Calu3 (cell line): ENCODE data around the gene HIVEP3. TPM values are rescaled to one million over a fixed set of nuclear protein-coding genes. Genes with fewer than 3 reads are reported as not detected.

Source experiments
- BruUV-seq: library from RNA; stranded (reverse); fragments of 400-500 nt; replicated peaks from 2 replicates; lab custom pipeline; 2021; lab: Mats Ljungman, UMichigan
- CTCF ChIA-PET: fragments of 300-600 bp; sonication (Branson Sonifier 250); formaldehyde crosslinking; loops from one replicate; lab custom pipeline; 2022; ENCODE audit warnings: antibody characterized with exemption; lab: Charles Lee
- DNase-seq: peaks from one replicate; pipeline ENCODE4 v3.0.0; 2022
- H3K27ac Mint-ChIP-seq: one replicate; pipeline ENCODE4 v1.8.0; 2022; ENCODE audit warnings: mixed read lengths; ENCODE audit not compliant: unreplicated experiment
- H3K27me3 Mint-ChIP-seq: one replicate; pipeline ENCODE4 v1.8.0; 2022; ENCODE audit warnings: mixed read lengths; ENCODE audit not compliant: unreplicated experiment
- H3K36me3 Mint-ChIP-seq: one replicate; pipeline ENCODE4 v1.8.0; 2022; ENCODE audit warnings: mild to moderate bottlenecking, moderate library complexity, mixed read lengths; ENCODE audit not compliant: insufficient read depth, unreplicated experiment
- H3K4me1 Mint-ChIP-seq: one replicate; pipeline ENCODE4 v1.8.0; 2022; ENCODE audit warnings: mild to moderate bottlenecking, low read depth, mixed read lengths; ENCODE audit not compliant: unreplicated experiment
- H3K4me3 Mint-ChIP-seq: one replicate; pipeline ENCODE4 v1.8.0; 2022; ENCODE audit warnings: mild to moderate bottlenecking, low read depth, moderate library complexity, mixed read lengths; ENCODE audit not compliant: unreplicated experiment
- H3K9me3 Mint-ChIP-seq: one replicate; pipeline ENCODE4 v1.8.0; 2022; ENCODE audit warnings: low read depth, mixed read lengths; ENCODE audit not compliant: unreplicated experiment
- intact Hi-C: fragments of 100-400 bp; cut with micrococcal nuclease; formaldehyde crosslinking; loops from one replicate; pipeline ENCODE4 v1.10.0; 2022; ENCODE audit not compliant: unreplicated experiment
- total RNA-seq: library from RNA; stranded (reverse); gene quantifications from 2 replicates; pipeline ENCODE4 v1.2.3, GENCODE V29; 2022
- TF ChIP-seq, protein P1 (sequence below): fragments of 200-600 bp; IDR thresholded peaks from one replicate; pipeline ENCODE4 v1.8.0; 2022; ENCODE audit warnings: antibody characterized with exemption; ENCODE audit not compliant: unreplicated experiment

The HIVEP3 gene
- total RNA-seq, 1 experiment from 2014 or later = 9.0 TPM

DNA sequence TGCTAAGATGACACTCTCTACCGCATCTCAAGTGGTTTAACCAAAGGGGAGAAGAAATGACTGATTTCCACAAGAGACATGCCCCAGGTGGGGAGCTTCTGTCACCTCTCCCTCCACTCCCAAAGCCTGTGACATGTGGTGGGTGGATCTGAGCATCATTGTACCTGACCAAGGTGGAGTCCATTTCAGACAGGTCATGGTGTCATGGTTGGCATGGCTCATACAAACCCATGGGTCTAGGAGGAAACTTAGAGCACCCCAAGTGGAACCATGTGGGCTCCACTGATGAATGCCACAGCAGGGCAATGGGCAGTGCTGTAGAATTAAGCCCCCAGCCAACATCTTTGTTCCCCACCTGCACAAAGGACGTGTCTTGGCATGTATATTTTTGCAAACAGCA is 302.7 kb downstream of the HIVEP3 start:
- H3K4me1 Mint-ChIP-seq = no peaks in the 10 kb centered on the region
- H3K9me3 Mint-ChIP-seq = no peaks in the 10 kb centered on the region
- intact Hi-C loops = no loop called here
- no TSS peak for BruUV-seq
- H3K4me3 Mint-ChIP-seq = no peak overlapping the region
- no peaks in the 10 kb centered on the region for H3K27me3 Mint-ChIP-seq
- TF ChIP-seq, protein P1, sequence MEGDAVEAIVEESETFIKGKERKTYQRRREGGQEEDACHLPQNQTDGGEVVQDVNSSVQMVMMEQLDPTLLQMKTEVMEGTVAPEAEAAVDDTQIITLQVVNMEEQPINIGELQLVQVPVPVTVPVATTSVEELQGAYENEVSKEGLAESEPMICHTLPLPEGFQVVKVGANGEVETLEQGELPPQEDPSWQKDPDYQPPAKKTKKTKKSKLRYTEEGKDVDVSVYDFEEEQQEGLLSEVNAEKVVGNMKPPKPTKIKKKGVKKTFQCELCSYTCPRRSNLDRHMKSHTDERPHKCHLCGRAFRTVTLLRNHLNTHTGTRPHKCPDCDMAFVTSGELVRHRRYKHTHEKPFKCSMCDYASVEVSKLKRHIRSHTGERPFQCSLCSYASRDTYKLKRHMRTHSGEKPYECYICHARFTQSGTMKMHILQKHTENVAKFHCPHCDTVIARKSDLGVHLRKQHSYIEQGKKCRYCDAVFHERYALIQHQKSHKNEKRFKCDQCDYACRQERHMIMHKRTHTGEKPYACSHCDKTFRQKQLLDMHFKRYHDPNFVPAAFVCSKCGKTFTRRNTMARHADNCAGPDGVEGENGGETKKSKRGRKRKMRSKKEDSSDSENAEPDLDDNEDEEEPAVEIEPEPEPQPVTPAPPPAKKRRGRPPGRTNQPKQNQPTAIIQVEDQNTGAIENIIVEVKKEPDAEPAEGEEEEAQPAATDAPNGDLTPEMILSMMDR = no peak
- no peak for DNase-seq
- H3K27ac Mint-ChIP-seq = no peak overlapping the region
- CTCF ChIA-PET = no interaction called here
- H3K36me3 Mint-ChIP-seq = no peaks in the 10 kb centered on the region

DNA sequence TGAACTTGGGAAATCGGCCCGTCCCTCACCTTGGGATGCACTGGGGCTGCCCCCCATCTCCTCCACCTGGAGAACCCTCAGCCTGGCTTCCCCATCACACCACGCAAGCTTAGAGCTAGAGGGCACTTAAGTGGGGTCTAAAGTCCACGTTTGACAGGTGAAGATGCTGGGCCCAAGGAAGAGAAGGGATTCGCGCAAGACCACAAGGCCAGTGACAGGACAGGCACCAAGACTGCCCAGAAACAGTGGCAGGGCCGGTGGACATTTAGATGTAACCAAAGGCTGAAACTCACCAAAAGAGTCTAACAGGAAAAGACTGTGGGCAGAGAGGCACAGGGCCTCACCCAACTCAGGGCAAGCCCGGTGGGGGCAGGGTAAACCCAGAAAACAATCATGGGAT is 303.4 kb downstream of the HIVEP3 start:
- no peak for DNase-seq
- Mint-ChIP-seq H3K36me3 (no peaks in the 10 kb centered on the region), H3K9me3 (no peaks in the 10 kb centered on the region), H3K4me1 (no peaks in the 10 kb centered on the region), H3K27ac (no peak overlapping the region), H3K4me3 (no peak overlapping the region), H3K27me3 (no peaks in the 10 kb centered on the region)
- CTCF ChIA-PET = interaction anchor here (0.6 kb wide), 1 partner anchor 36 kb away, joined by 3 read pairs; no protein-coding TSS in a partner anchor
- BruUV-seq = no TSS peak
- TF ChIP-seq, protein P1 = no peak
- intact Hi-C loops = no loop called here

DNA sequence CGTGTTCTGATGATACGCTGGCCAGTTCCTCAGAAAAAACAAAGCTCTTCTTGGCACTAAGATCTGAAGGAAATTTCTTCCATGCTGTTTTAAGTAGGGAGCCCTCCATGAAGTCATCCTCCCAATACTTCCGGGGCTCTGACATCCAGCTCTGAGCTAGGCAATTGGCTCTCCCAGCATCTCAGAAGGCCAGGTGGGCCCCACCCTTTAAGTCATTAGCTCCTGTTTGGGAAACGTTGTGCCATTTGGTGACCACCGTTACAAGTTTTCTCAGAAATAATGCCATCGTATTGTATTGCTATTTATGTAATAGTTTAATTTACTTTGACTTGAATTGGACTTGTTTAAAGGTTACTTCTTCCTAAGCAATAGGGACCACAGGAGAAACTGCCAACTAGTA is 303.9 kb downstream of the HIVEP3 start:
- CTCF ChIA-PET = no interaction called here
- Mint-ChIP-seq H3K27ac (no peak overlapping the region), H3K4me1 (no peaks in the 10 kb centered on the region), H3K27me3 (no peaks in the 10 kb centered on the region), H3K4me3 (no peak overlapping the region), H3K9me3 (no peaks in the 10 kb centered on the region), H3K36me3 (no peaks in the 10 kb centered on the region)
- TF ChIP-seq, protein P1 = no peak
- no peak for DNase-seq
- intact Hi-C loops = no loop called here
- BruUV-seq = no TSS peak

DNA sequence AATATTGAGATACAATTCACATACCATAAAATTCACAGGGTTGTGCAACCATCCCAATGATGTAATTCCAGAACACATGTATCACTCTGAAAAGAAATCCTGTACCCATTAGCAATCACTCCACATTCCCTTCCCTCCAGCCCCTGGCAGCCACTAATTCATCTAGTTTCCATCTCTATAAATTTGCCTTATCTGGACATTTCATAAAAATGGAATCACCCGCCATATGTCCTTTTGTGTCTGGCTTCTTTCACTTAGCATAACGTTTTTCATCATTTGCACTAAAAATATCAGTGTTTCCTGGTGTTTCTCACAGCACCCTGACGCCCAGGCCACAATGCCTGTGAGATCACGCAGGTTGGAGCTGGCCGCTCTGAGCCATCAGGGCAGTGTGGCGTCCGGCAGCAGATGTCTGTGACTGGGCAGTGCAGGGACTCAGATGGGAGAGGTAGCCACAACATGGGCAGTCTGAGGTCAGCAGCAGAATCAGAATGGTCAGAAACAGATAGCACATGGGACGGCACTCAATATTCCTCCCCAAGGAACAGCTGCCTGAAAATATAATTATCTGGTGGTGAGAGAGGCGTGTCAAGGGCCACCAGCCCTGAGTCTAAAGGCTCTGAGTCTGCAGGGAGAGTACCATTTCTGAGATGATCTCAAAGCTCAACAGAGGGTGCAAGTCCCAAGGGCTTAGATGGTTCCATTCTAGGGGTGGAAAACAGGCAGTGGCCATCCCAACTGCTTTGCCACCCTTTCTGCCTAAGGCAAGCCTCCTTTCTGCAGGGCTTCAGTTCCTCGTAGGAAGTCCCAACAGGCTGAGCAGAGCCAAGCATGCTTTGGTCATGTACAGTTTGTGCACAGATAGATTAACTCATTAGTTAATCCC is 304.8 kb downstream of the HIVEP3 start:
- no peak for DNase-seq
- TF ChIP-seq, protein P1 = no peak
- BruUV-seq = no TSS peak
- intact Hi-C loops = no loop called here
- Mint-ChIP-seq H3K36me3 (no peaks in the 10 kb centered on the region), H3K4me3 (no peak overlapping the region), H3K27ac (no peak overlapping the region), H3K9me3 (no peaks in the 10 kb centered on the region), H3K4me1 (no peaks in the 10 kb centered on the region), H3K27me3 (no peaks in the 10 kb centered on the region)
- CTCF ChIA-PET = no interaction called here
